8988T (cell line): ENCODE measurements around the gene ADARB2.
"Not testable (repeated sequence)": the region's sequence is repeated elsewhere in the genome, so short reads cannot be mapped to it uniquely, and the experiment has no call there.

Experiments used
- DNase-seq: peaks from one replicate; pipeline ENCODE4 v3.0.0; 2011

The ADARB2 gene

GRCh38 chr10:1266033-1266802 lies 471.1 kb downstream of the ADARB2 start:
- no peak for DNase-seq

GRCh38 chr10:1264001-1264400 lies 473.3 kb downstream of the ADARB2 start:
- no peak for DNase-seq

- no peak for DNase-seq
Measured at GRCh38 chr10:1257274-1257673, 480.1 kb downstream of the ADARB2 start.

- no peak for DNase-seq
Measured at GRCh38 chr10:1256432-1256725, 480.9 kb downstream of the ADARB2 start.

GRCh38 chr10:1255600-1256431 lies 481.5 kb downstream of the ADARB2 start:
- DNase-seq: no peak

GRCh38 chr10:1255118-1255517 lies 482.2 kb downstream of the ADARB2 start:
- DNase-seq: no peak

GRCh38 chr10:1253523-1254353 lies 483.6 kb downstream of the ADARB2 start:
- no peak for DNase-seq

- DNase-seq: no peak
Measured at GRCh38 chr10:1251769-1252168, 485.6 kb downstream of the ADARB2 start.

- no peak for DNase-seq
Measured at GRCh38 chr10:1249142-1249920, 488.0 kb downstream of the ADARB2 start.

- DNase-seq: not testable (repeated sequence)
Measured at GRCh38 chr10:1248262-1248630, 489.1 kb downstream of the ADARB2 start.

- no peak for DNase-seq
Measured at GRCh38 chr10:1247598-1248261, 489.6 kb downstream of the ADARB2 start.

- DNase-seq: no peak
Measured at GRCh38 chr10:1244493-1244892, 492.8 kb downstream of the ADARB2 start.

- DNase-seq: peak; percentile 53
Measured at GRCh38 chr10:1243486-1244234, 493.7 kb downstream of the ADARB2 start.

- no peak for DNase-seq
Measured at GRCh38 chr10:1242975-1243374, 494.4 kb downstream of the ADARB2 start.

GRCh38 chr10:1241973-1242935 lies 495.1 kb downstream of the ADARB2 start:
- DNase-seq: no peak

- no peak for DNase-seq
Measured at GRCh38 chr10:1241322-1241890, 495.9 kb downstream of the ADARB2 start.

- no peak for DNase-seq
Measured at GRCh38 chr10:1240341-1240775, 497.0 kb downstream of the ADARB2 start.

GRCh38 chr10:1233031-1233430 lies 504.3 kb downstream of the ADARB2 start:
- DNase-seq: no peak

GRCh38 chr10:1232164-1232911 lies 505.0 kb downstream of the ADARB2 start:
- DNase-seq: no peak
